BE2C (cell line): ENCODE measurements around the gene KCNK10. TPM values are rescaled to one million over a fixed set of nuclear protein-coding genes. Genes with fewer than 3 reads are reported as not detected.
A peak's percentile ranks its signal among the peaks of the same experiment; 100 is the strongest.

Source experiments
- DNase-seq: peaks from one replicate; pipeline ENCODE4 v3.0.0-alpha.2; 2020
- H3K27me3 ChIP-seq: fragments of 250-450 bp; sonication (Bioruptor Pico); 2 replicates; pipeline ENCODE4 v1.5.1; 2020; ENCODE audit warnings: mild to moderate bottlenecking
- H3K36me3 ChIP-seq: fragments of 250-450 bp; sonication (Bioruptor Pico); 2 replicates; pipeline ENCODE4 v1.5.1; 2020; ENCODE audit warnings: mild to moderate bottlenecking
- H3K4me1 ChIP-seq: fragments of 250-450 bp; sonication (Bioruptor Pico); 2 replicates; pipeline ENCODE4 v1.5.1; 2020
- H3K4me3 ChIP-seq: 2 replicates; pipeline ENCODE4 v1.5.1; 2011; ENCODE audit warnings: low read depth, low read length
- H3K9me3 ChIP-seq: fragments of 250-450 bp; sonication (Bioruptor Pico); 2 replicates; pipeline ENCODE4 v1.5.1; 2020
- CTCF ChIP-seq: IDR thresholded peaks from 2 replicates; pipeline ENCODE4 v1.5.1; 2012; ENCODE audit warnings: mild to moderate bottlenecking, low read depth, low read length
- polyA plus RNA-seq: library from polyadenylated mRNA; unstranded; fragments of >200 nt; gene quantifications from one replicate; pipeline ENCODE4 v1.2.1, GENCODE V29; 2012; ENCODE audit warnings: low read depth, missing spikeins; ENCODE audit not compliant: insufficient read length, insufficient read depth

KCNK10 gene
- polyA plus RNA-seq, result 0.31 TPM

GRCh38 chr14:88323086-88323522, at the start of gene KCNK10:
KCNK10 (minus strand) TSS chr14:88323269; CDS start chr14:88322798, 471 bp downstream.
- peak; percentile 17 for DNase-seq
- TF ChIP-seq CTCF, result no peak
- peaks cover 3% of the 10 kb centered on the region for H3K9me3 ChIP-seq
- H3K4me1 ChIP-seq, result no peaks in the 10 kb centered on the region
- H3K4me3 ChIP-seq, result peak within 1 kb of the TSS; percentile 61
- peaks cover 76% of the 10 kb centered on the region for H3K27me3 ChIP-seq
- H3K36me3 ChIP-seq, result no peaks in the 10 kb centered on the region

- DNase-seq, result no peak
- TF ChIP-seq CTCF, result no peak
- no peaks in the 10 kb centered on the region for H3K36me3 ChIP-seq
- no peak overlapping the region for H3K4me3 ChIP-seq
- H3K27me3 ChIP-seq, result no peaks in the 10 kb centered on the region; the same call in none of the 2 replicates
- H3K9me3 ChIP-seq, result no peaks in the 10 kb centered on the region
- H3K4me1 ChIP-seq, result no peaks in the 10 kb centered on the region
These were observed 46.4 kb upstream of the KCNK10 start for GRCh38 chr14:88369496-88369895.

GRCh38 chr14:88364710-88365413, 41.8 kb upstream of the KCNK10 start:
- no peak for TF ChIP-seq CTCF
- Histone ChIP-seq H3K4me3 (no peak overlapping the region), H3K9me3 (no peaks in the 10 kb centered on the region), H3K27me3 (0 out of 2 replicates have a peak, but pooled peaks cover 2% of the 10 kb centered on the region), H3K36me3 (no peaks in the 10 kb centered on the region), H3K4me1 (no peaks in the 10 kb centered on the region)
- DNase-seq, result no peak

- no peak for DNase-seq
- no peak overlapping the region for H3K4me3 ChIP-seq
- no peak for TF ChIP-seq CTCF
- no peaks in the 10 kb centered on the region for H3K36me3 ChIP-seq
- no peaks in the 10 kb centered on the region for H3K9me3 ChIP-seq
- no peaks in the 10 kb centered on the region for H3K4me1 ChIP-seq
- peaks cover 2% of the 10 kb centered on the region; the same call in 1 of the 2 replicates for H3K27me3 ChIP-seq
These were observed 40.6 kb upstream of the KCNK10 start for GRCh38 chr14:88363644-88364043.

- DNase-seq, result no peak
- H3K4me1 ChIP-seq, result no peaks in the 10 kb centered on the region
- no peak overlapping the region for H3K4me3 ChIP-seq
- H3K36me3 ChIP-seq, result no peaks in the 10 kb centered on the region
- no peaks in the 10 kb centered on the region for H3K9me3 ChIP-seq
- no peak for TF ChIP-seq CTCF
- H3K27me3 ChIP-seq, result peaks cover 2% of the 10 kb centered on the region; the same call in 1 of the 2 replicates
These were observed 36.4 kb upstream of the KCNK10 start for GRCh38 chr14:88359500-88359899.

GRCh38 chr14:88354358-88354757, 31.3 kb upstream of the KCNK10 start:
- no peak for TF ChIP-seq CTCF
- H3K27me3 ChIP-seq, result no peaks in the 10 kb centered on the region; the same call in 1 of the 2 replicates
- no peak overlapping the region for H3K4me3 ChIP-seq

More at GRCh38 chr14:88354358-88354757, 31.3 kb upstream of the KCNK10 start:
- no peaks in the 10 kb centered on the region for H3K36me3 ChIP-seq
- H3K4me1 ChIP-seq, result no peaks in the 10 kb centered on the region; the same call in 1 of the 2 replicates
- no peaks in the 10 kb centered on the region for H3K9me3 ChIP-seq
- no peak for DNase-seq
